GM18505 (cell line): ENCODE results near the gene KCNB1.
"Not testable (repeated sequence)": the region's sequence is repeated elsewhere in the genome, so short reads cannot be mapped to it uniquely, and the experiment has no call there.

Experiments
- ATAC-seq: cut with Tn5 transposase; IDR thresholded peaks from one replicate; pipeline ENCODE4 v1.9.1; 2021; ENCODE audit not compliant: unreplicated experiment
- POLR2A ChIP-seq: IDR thresholded peaks from 4 replicates; pipeline ENCODE4 v1.6.1; 2011; ENCODE audit warnings: borderline replicate concordance; ENCODE audit not compliant: insufficient read depth, insufficient read length; ENCODE audit errors: extremely low read depth

Gene KCNB1

GRCh38 chr20:49411221-49411925 is 71.1 kb downstream of the KCNB1 start:
- TF ChIP-seq POLR2A = no peak
- no peak for ATAC-seq

- not testable (repeated sequence) for ATAC-seq
These were observed 72.4 kb downstream of the KCNB1 start for GRCh38 chr20:49409975-49410621.

GRCh38 chr20:49409302-49409974 is 73.0 kb downstream of the KCNB1 start:
- no peak for TF ChIP-seq POLR2A
- no peak for ATAC-seq

GRCh38 chr20:49408509-49409104 is 73.9 kb downstream of the KCNB1 start:
- ATAC-seq = no peak
- no peak for TF ChIP-seq POLR2A

- TF ChIP-seq POLR2A = no peak
- no peak for ATAC-seq
These were observed 75.8 kb downstream of the KCNB1 start for GRCh38 chr20:49406666-49407065.

- TF ChIP-seq POLR2A = no peak
- no peak for ATAC-seq
These were observed 76.8 kb downstream of the KCNB1 start for GRCh38 chr20:49405696-49406095.

- TF ChIP-seq POLR2A = no peak
These were observed 77.3 kb downstream of the KCNB1 start for GRCh38 chr20:49405062-49405683.

GRCh38 chr20:49404461-49404860 is 78.0 kb downstream of the KCNB1 start:
- no peak for ATAC-seq
- TF ChIP-seq POLR2A = no peak

More at GRCh38 chr20:49405062-49405683, 77.3 kb downstream of the KCNB1 start:
- no peak for ATAC-seq

GRCh38 chr20:49403911-49404310 is 78.6 kb downstream of the KCNB1 start:
- TF ChIP-seq POLR2A = no peak
- no peak for ATAC-seq

GRCh38 chr20:49403012-49403411 is 79.5 kb downstream of the KCNB1 start:
- no peak for TF ChIP-seq POLR2A
- ATAC-seq = no peak

GRCh38 chr20:49400904-49401303 is 81.6 kb downstream of the KCNB1 start:
- no peak for ATAC-seq
- TF ChIP-seq POLR2A = no peak

- no peak for ATAC-seq
- no peak for TF ChIP-seq POLR2A
These were observed 82.1 kb downstream of the KCNB1 start for GRCh38 chr20:49400410-49400809.

GRCh38 chr20:49399329-49399728 is 83.1 kb downstream of the KCNB1 start:
- no peak for ATAC-seq
- no peak for TF ChIP-seq POLR2A

- ATAC-seq = no peak
- TF ChIP-seq POLR2A = no peak
These were observed 83.9 kb downstream of the KCNB1 start for GRCh38 chr20:49398401-49399144.
